GM18519 (cell line): ENCODE measurements around the gene SEC16B.
A peak's percentile ranks its signal among the peaks of the same experiment; 100 is the strongest.
"Not testable (repeated sequence)": the region's sequence is repeated elsewhere in the genome, so short reads cannot be mapped to it uniquely, and the experiment has no call there.

Experiments used
- ATAC-seq: cut with Tn5 transposase; IDR thresholded peaks from one replicate; pipeline ENCODE4 v1.9.1; 2021; ENCODE audit warnings: mild to moderate bottlenecking, moderate library complexity; ENCODE audit not compliant: unreplicated experiment, low FRiP score

SEC16B gene, protein sequence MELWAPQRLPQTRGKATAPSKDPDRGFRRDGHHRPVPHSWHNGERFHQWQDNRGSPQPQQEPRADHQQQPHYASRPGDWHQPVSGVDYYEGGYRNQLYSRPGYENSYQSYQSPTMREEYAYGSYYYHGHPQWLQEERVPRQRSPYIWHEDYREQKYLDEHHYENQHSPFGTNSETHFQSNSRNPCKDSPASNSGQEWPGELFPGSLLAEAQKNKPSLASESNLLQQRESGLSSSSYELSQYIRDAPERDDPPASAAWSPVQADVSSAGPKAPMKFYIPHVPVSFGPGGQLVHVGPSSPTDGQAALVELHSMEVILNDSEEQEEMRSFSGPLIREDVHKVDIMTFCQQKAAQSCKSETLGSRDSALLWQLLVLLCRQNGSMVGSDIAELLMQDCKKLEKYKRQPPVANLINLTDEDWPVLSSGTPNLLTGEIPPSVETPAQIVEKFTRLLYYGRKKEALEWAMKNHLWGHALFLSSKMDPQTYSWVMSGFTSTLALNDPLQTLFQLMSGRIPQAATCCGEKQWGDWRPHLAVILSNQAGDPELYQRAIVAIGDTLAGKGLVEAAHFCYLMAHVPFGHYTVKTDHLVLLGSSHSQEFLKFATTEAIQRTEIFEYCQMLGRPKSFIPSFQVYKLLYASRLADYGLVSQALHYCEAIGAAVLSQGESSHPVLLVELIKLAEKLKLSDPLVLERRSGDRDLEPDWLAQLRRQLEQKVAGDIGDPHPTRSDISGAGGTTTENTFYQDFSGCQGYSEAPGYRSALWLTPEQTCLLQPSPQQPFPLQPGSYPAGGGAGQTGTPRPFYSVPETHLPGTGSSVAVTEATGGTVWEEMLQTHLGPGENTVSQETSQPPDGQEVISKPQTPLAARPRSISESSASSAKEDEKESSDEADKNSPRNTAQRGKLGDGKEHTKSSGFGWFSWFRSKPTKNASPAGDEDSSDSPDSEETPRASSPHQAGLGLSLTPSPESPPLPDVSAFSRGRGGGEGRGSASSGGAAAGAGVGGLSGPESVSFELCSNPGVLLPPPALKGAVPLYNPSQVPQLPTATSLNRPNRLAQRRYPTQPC

DNA sequence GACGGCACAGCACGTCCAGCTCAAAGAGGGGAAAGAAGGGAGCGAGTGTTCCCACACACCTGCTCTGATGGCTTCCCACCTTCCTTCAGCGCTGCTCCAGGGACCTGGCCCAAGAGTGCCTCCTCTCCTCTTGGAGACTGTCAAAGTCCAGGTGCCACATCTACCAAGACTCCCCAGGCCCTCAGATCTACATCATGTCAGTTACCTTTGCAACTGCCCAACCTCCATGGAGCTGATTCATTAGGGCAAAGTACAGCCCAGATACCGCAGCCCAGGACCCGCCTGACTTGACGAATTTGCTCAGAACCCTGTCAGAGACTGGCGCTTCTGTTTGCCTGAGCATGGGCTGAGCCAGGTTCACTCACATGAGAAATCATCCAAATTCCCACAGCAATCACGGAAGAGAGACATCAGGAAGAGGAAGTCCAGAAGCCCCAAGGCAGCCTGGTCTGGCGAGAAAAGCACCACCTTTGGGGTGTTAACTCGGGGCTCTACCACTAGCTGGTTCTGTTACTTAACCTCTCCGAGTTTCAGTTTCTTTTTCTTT lies at the start of gene SEC16B:
Gene SEC16B (minus strand): TSS at position 234 of the 547 bp plus-strand sequence. CDS start 2,077 bp downstream, outside the sequence.
- no peak for ATAC-seq

DNA sequence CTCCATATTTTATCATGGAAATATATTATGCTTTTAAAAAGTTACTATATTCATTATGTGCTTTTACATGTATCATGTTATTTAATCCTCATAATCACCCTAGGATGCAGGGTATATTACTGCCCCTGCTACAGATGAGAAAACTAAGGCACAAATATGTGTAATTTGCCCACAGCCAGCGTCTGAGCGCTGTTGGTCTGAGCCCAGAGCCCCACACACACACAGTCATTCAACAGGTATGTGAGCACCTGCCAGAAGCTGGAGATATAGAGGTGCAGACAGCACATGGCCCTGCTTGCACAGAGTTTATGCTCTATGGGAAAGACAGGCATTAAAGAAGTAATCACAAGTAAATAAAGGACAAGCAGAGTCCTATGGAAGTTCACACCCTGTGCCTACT lies 49.8 kb upstream of the SEC16B start:
- ATAC-seq: no peak

DNA sequence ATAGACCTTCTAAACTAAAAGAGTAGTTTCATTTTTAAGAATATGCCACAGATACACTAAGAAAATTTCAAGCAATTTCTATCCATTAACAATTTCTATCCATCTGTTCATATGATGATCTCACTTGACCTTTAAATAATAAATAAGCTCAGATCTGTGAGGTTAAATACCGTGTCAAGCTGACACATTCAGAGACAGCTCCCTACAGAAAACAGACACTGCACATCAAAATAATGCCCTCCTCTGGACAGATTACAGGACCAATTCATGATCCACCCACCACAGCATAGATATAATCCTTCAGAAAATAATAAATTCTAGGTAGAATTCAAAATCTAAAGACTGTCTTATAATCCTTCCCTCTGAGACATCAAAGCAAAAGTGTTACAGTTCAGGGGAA lies 49.4 kb upstream of the SEC16B start:
- no peak for ATAC-seq

DNA sequence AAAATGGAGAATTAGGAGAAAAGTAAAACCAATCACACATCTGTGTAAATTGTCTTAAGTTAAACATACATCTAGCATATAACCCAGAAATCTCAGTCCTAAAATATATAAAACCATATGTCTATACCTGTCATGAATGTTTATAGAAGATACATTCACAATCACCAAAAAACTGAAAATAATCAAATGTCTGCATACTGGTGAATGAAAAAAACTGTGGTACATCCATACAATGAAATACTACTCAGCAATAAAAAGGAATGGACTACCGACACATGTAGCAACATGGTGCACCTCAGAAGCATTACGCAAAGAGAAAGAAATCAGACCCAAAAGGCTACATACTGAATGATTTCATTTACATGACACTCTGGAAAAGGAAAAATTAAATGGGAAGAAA lies 47.7 kb upstream of the SEC16B start:
- no peak for ATAC-seq

DNA sequence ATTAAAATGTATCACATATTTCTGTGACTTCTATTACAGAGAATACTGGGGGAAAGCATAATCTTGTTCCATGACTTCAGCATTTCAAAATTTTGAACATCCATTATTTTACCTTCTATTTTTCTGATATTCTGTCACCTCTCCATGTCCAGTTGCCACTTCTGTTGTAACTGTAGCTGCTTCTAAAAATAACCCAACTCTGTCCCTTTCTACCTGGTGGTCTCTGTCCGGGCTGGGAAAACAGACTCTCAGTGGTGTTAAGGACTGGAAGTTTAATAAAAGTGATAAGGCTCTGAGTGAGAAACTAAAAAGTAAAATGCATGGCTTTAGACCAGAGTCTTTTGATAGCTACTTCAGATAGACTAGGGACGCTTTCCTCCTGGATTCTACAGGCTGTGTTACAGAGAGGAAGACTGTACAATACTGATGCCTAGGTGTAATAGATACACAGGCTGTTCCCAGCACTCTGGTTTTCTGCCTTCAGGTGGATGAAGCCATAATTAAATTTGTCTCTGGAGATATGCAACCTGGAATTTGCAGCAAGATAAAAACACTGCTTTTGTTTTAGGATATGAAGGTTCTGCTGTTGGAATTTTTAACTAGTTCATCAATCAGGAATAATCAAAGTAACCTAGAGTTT lies 42.1 kb upstream of the SEC16B start:
- ATAC-seq: no peak

DNA sequence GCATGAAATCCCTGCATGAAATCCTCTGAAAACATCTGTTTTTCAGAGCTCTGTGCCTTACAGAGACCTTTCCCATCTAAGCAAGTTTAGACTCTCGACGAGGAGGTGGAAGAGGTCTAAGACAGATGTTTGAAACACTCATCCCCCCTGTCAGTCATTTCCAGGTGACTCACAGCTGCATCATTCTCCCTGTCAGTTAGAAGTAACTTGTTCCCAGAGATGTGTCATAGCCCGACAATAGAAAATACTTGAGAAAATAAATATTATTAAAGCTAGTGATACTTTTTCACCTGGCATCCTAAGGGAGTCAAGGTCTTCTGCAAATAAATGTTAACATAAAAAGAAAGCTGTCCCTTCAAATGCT lies 41.6 kb upstream of the SEC16B start:
- ATAC-seq: no peak

DNA sequence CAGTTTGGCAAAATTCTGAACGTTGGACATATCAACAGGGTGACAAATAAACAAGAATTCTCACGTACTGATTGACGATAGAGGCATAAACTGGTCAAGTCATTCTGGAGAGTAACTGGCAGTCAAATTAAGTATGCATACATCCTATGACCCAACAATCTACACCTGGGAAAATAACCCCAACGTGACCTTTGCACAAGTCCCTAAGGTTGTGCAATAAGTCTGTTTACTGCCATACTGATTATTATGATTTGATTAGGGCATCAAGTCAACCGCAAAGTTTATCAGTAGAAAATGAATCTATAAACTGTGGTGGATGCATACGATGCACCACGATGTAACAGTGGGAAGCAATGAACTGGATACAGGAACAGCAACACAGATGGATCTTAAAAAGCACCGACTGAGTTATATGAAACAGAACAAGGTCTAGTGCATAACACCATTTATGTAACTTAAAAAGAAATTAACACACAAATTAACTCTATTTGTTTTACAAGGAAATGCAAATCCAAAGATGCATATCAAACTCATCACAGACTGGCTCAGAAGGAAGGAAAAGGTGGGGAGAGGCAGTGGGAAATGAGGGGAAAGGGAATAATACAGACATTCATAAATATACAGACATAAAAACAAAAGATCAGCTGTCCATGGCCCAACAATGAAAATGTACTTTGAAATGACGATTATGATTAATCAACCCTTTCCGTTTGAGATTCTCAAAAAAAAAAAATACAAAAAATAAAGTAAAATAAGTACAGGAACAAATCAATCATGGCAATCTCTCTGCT lies 41.0 kb upstream of the SEC16B start:
- no peak for ATAC-seq

DNA sequence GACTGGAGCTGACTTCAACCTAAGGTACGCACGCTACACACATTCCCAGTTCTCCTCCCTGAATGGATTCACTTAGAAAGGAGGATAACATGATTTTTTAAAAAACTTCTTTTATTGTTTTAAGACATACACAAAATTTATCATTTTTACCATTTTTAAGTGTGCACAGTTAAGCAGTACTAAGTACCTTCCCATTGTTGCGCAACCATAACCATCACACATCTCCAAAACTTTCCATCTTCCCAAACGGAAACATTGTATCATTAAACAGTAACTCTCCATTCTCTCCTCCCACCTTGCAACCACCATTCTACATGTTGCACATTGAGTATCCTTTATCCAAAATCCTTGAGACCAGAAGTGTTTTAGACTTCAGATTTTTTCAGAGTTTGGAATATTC lies 36.2 kb upstream of the SEC16B start:
- ATAC-seq: no peak

DNA sequence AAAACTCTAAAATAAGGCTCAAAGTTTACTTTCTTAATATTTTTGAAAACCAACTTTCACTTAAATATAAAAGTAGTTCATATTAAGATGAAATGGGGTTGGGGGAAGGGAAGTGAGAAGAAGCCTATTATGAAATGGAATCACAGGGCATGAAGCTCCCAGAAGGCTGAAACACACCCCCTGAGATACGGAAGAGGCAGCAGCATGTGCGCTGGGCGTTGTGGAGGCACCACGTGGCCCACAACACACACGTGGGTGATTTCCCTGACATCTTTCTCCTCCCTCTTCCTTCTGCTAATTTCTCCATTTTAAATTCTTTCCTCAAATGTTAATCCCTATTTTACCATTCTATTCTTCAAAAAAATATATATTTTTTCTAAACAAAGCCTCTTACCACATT lies 35.6 kb upstream of the SEC16B start:
- no peak for ATAC-seq

DNA sequence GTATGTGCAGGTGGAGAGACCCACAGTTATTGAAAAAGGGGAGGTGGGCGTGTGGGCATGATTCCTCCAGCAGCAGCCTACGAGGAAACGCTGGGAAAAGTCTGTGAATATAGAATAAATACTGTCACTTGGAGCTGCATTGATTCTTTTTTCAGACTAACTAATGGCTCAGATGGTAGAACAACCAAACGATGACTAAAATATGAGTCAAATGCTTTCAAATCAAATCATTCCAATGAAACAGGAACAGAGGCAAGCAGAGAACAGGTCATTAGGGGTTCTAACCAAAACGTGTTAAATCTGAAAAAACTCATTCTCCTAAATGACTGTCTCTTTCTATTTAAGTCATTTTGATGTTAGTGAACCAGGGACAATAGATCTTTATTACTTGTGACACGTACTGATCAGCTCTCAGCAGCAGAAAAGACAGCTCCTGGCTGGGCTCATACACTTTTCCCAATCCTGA lies 35.1 kb upstream of the SEC16B start:
- peak; percentile 84 for ATAC-seq

DNA sequence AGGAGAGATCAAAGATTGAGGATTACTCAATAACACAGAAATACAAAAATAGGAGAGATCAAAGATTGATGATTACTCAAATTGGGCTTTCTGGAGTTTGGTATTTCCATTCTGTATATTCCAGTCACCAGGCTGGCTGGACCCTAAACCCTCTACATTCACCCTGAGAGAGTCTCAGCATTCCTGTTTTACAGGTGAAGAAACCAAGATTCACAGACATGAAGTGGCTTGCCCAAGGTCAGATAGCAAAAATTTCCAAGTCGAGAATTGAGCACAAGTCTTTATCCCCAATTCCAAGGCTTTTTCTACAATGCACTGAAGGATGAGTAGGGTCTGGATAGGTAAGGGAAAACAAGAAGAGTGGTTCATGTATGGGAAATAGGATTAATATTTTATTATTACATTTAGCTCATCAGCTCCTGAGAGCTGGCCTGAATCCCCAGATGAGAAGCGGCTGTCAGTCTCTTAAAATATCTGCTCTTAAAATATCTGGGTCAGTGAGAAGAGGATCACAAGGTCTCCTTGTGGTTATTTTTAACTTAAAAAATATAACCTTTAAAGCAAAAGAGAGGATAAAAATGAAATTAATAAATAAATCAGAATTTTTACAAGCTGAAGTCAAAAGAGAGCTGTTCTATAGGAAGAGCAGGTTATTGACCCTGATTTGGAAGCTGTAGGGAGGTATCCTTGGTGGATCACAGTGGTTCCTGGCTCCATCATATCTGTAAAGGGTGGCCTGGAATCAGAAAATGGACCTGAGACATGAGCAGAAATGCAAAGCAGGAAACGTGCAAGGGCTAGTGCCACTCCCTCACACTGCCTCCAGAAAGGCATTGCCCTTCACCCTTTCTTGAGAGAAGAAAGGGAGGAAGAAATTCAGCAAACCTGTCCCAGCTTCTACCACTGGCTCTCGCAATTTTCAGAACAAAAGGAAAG lies 29.1 kb upstream of the SEC16B start:
- ATAC-seq: no peak

DNA sequence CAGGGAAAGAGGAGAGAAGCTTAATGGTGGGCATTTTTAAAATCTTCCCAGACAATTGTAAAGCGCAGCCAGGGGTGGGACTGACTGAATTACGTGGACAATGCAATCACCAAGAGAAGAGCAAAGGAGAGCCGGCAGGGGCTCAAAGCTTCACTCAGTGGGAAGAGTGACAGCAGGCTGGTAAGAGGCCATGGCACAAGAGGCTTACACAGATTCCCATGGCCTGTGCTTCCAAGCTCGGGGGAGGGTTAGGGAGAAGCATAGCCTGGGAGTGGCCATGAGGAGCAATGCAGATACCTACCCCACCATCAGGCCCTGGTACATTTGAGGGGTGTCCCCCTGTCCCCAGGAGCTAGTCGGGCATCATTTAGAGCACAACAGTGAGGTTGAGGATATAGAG lies 27.1 kb upstream of the SEC16B start:
- ATAC-seq: no peak

DNA sequence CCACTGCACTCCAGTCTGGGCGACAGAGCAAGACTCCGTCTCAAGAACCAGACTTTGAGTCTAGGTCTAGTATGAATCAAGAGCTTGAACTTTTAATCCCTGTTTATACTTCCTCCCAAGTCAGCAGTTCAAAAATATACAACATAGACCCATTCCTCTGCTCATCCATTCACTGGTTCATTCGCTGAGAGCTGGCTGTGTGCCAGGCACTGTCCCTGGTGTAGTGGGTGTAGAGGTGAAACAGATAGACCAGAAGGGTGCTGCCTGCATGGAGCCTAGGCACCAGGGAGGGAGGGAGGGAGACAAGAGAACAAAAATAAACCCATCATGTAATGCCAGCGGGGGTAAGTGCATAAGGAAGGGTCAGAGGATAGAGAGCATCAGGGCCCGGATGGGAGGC lies 25.5 kb upstream of the SEC16B start:
- ATAC-seq: no peak

DNA sequence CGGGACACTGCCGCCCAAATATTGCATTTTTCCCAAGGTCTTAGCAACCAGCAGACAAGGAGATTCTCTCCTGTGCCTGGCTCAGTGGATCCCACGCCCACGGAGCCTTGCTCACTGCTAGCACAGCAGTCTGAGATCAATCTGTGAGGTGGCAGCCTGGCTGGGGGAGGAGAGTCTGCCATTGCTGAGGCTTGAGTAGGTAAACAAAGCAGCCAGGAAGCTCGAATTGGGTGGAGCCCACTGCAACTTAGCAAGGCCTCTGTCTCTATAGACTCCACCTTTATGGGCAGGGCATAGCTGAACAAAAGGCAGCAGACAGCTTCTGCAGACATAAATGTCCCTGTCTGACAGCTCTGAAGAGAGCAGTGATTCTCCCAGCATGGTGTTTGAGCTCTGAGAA lies 16.4 kb upstream of the SEC16B start:
- not testable (repeated sequence) for ATAC-seq

DNA sequence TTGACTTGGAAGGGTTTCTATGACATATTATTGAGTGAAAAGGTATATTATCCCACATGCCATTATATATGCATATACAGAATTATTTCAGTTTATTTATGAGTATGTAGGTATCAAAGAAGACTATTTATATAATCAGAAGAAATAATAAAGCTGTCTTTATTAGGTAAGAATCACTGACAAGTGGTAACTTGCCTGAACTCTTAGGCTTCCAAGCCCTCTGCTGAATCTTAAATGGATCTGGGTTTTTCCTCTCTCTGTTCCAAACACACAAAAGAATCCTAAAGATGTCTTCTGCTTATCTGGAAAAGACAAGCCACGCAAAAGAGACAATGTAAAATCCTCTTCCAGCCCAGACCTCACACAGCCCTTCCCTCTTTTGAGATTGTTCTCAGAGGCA lies 14.9 kb upstream of the SEC16B start:
- ATAC-seq: no peak

DNA sequence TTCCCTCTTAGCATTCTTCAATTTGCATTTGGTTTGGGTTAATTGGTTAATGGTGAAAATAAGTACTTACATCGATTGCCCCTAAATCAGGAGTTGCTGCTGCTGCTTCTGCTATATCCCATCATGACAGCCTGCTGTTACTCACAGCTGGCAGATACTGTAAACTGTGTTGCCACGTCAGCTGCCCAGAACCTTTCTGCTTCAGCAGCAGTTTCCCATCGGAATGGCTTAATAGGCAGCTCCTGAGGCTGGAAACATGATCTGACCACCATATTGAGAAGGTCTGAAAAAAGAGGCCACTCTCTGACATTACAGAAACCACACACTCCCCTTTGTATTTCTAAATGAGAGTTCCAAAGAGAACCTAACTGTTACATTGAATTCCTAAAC lies 14.3 kb upstream of the SEC16B start:
- ATAC-seq: no peak

DNA sequence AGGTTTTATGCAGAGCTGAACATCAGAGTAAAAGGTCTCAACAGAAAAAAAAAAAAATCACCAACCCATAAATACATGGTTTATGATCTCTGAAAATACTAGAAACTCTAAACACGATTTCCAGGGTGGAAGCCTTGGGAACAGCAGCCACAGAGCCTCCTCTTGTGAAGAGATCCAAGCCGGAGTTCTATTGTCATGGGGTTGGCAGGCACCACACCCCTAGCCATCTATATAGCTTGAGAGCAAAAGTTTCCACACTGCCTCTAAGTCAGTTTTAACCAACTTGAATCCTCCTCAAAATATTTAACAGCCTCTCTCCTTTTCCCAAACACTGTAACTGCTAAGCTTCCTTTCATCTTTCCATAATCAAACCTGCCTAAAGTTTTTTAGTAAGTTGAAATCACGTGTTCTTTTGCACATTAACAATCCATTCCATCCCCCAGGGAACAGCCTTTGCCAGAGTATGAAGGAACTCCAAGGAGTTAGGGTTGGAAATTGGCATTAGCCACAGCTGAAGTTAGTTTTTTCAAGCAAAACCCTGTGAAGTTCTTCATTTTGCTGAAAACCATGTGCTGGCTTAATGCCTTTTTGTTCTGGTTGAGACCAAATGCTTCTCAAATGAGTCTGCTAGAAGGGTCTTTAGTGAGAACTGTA lies 13.8 kb upstream of the SEC16B start:
- no peak for ATAC-seq

DNA sequence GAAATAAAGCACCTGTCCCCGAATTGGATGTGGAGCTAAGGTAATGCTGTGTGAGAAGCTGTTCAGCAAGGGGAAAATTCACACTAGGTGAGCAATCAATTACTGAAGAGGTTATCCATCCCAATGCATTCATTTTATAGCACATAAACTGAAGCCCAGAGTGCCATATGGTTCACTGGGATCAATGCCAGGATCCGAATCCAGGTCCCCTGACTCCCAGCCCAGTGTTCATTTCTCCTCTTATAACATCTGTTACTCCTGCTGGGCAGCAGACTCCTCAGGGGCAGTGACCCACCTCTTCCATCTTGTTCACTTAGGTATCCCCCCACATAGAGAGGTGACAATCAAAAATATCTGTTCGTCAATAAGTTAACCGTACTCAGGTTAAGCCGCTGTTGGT lies 13.2 kb upstream of the SEC16B start:
- no peak for ATAC-seq
